ENCODE measurements around the gene SORCS1. TPM values are rescaled to one million over a fixed set of nuclear protein-coding genes. Genes with fewer than 3 reads are reported as not detected.

The SORCS1 gene
- total RNA-seq, 2 experiments from 2014 or later = not detected

DNA sequence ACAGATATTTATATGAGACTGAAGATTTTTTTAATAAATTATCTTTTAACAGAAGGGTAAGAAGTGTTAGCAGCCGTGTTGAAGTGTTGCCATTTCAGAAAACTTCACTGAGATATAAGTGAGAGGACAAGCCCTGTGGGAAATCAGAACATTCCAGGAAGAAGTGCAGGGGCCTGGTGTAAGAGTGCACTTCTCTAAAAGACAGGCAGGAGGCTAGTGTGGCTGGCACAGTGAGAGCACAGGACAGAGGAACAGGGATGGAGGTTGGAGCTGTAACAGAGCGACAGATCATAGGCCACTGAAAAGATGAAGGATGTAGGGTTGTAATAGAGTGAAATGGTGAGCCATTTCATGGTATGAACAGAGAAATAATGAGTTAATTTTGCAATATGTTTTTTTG is 608.9 kb downstream of the SORCS1 start:
- Mint-ChIP-seq H3K4me3 (no peak overlapping the region), H3K27ac (no peak overlapping the region), H3K36me3 (ENCODE audit: low read depth) (no peaks in the 10 kb centered on the region), H3K4me1 (no peaks in the 10 kb centered on the region), H3K27me3 (no peaks in the 10 kb centered on the region), H3K9me3 (peaks cover 2% of the 10 kb centered on the region)
- DNase-seq = no peak
- ChIA-PET POLR2A (no interaction called here), CTCF (no interaction called here)

DNA sequence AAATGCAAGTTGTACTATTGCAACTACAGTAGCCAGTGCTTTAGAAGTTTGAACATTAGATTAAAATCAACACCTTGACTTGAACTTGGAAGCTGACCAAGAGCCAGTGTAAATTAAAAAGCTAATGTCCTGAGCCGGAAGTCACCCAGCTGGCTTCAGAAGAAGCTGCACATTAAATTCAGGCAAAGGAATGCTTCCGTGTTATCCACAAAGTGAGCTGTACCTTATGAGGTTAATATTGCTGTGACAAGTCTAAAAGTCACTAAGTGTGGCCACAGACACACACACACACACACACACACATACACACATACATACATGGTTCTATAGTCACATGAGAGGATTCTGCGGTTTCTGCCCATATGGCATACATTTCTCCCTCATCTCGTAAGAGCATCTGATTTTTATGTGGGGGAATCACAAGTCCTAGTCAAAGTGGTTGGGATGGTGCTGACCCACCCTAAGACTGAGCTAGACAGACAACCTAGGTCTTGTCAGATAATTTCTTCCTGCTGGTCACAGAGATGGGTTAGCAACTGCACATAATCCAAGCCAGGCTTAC is 612.9 kb downstream of the SORCS1 start:
- H3K27ac Mint-ChIP-seq = no peak overlapping the region
- ChIA-PET POLR2A (interaction anchor here (0.5 kb wide), 1 partner anchor 631 kb away, joined by 7 read pairs; no protein-coding TSS in a partner anchor), CTCF (no interaction called here)
- H3K36me3 Mint-ChIP-seq (ENCODE audit: low read depth) = no peaks in the 10 kb centered on the region
- H3K4me3 Mint-ChIP-seq = no peak overlapping the region
- H3K9me3 Mint-ChIP-seq = peaks cover 4% of the 10 kb centered on the region
- no peak for DNase-seq
- H3K27me3 Mint-ChIP-seq = no peaks in the 10 kb centered on the region
- H3K4me1 Mint-ChIP-seq = no peaks in the 10 kb centered on the region

DNA sequence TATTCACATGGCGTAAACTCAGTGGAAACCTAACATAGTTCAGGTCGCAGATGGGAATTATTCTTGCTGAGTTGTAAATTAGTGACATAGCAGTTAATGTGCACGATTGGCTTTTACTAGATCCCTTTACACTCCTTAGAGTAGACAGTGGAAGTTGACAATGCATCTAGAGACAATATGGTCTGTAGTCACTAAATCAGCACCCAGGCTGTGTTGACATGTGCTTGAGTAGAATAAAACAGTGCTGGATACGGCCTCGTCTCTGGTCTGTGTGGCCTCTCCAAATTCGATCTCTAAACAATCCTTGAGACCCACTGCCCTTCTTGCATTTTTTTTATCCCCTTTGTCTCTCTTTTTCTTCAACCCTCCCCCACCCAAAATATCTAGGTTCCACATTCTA is 615.7 kb downstream of the SORCS1 start:
- CTCF ChIA-PET = no interaction called here
- no peaks in the 10 kb centered on the region for H3K36me3 Mint-ChIP-seq (ENCODE audit: low read depth)
- no peaks in the 10 kb centered on the region for H3K27me3 Mint-ChIP-seq
- no peak for DNase-seq
- no peak overlapping the region for H3K4me3 Mint-ChIP-seq
- H3K9me3 Mint-ChIP-seq = peaks cover 4% of the 10 kb centered on the region
- H3K4me1 Mint-ChIP-seq = no peaks in the 10 kb centered on the region
- no peak overlapping the region for H3K27ac Mint-ChIP-seq
- POLR2A ChIA-PET = no interaction called here

DNA sequence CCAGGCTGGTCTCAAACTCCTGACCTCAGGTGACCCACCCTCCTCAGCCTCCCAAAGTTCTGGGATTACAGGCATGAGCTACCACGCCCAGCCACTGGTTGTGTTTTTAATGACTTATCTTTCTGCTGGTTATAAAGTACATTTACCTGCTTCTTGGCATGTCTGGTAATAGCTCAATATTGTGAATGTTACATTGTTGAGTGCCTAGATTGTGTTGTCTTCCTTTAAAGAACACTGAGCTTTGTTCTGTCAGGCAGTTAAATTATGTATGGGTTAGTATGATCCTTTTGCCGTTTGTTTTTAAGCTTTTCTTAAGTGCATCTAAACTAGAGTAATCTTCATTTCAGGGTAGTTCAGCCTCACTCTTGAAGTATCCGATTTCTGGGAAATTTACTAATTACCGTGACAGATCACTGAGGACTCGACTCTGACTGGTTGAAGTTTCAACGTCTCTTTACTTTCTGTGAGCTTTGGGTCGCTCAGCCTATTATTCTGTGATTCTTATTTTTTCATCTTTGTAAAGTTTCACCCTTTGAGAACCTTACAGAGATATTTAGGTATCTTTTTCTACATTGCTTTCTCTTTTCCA is 617.4 kb downstream of the SORCS1 start:
- Mint-ChIP-seq H3K4me3 (no peak overlapping the region), H3K4me1 (no peaks in the 10 kb centered on the region), H3K9me3 (peaks cover 4% of the 10 kb centered on the region), H3K27ac (no peak overlapping the region), H3K27me3 (no peaks in the 10 kb centered on the region), H3K36me3 (ENCODE audit: low read depth) (no peaks in the 10 kb centered on the region)
- DNase-seq = no peak
- ChIA-PET POLR2A (no interaction called here), CTCF (no interaction called here)

DNA sequence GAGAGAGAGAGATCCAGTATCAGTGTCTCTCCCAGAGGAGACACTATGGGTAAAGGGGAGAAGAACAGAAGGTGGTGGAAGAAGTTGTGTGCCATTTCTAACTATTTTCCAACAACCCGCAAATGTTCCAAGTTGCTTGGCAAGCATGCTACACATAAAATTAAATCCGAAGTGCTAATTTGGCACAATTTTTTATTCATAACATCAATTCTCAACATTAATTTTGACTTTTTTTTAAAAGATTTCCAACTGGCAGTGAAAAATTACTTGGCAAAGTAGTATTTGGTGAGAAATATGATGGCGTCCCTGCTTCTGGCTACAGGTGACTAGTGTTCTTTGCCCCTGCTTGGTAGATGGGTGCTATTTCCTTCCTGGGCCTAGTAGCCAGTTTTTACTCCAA is 622.0 kb downstream of the SORCS1 start:
- POLR2A ChIA-PET = no interaction called here
- CTCF ChIA-PET = no interaction called here
- Mint-ChIP-seq H3K36me3 (ENCODE audit: low read depth) (no peaks in the 10 kb centered on the region), H3K27me3 (no peaks in the 10 kb centered on the region), H3K4me1 (no peaks in the 10 kb centered on the region), H3K4me3 (no peak overlapping the region), H3K9me3 (peaks cover 2% of the 10 kb centered on the region), H3K27ac (no peak overlapping the region)
- DNase-seq = no peak

DNA sequence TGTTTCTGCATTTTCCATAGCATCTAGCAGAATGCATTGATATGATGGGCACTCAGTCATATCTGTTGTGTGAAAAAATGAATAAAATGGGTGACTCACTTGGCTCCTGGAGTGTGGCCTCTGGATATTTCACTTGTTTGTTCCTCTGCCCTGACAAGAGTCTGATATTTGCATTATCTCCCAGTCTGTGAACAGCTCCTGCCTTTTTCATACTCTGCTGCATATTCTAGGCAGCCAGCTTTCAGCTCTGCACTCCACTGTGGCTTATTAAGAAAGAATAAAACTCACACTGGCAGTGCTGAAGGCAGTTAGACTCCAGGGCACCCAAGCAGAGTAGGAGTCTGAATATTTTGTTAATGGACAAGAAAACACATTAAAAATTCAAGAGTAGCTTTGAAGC is 623.9 kb downstream of the SORCS1 start:
- DNase-seq = no peak
- ChIA-PET CTCF (no interaction called here), POLR2A (interaction anchor here (0.5 to 0.6 kb wide), 2 partner anchors 10 to 11 kb away, joined by 3 to 5 read pairs; no protein-coding TSS in a partner anchor)
- no peaks in the 10 kb centered on the region for H3K27me3 Mint-ChIP-seq
- no peaks in the 10 kb centered on the region for H3K4me1 Mint-ChIP-seq
- H3K9me3 Mint-ChIP-seq = no peaks in the 10 kb centered on the region
- no peak overlapping the region for H3K27ac Mint-ChIP-seq
- H3K36me3 Mint-ChIP-seq (ENCODE audit: low read depth) = no peaks in the 10 kb centered on the region
- H3K4me3 Mint-ChIP-seq = no peak overlapping the region

DNA sequence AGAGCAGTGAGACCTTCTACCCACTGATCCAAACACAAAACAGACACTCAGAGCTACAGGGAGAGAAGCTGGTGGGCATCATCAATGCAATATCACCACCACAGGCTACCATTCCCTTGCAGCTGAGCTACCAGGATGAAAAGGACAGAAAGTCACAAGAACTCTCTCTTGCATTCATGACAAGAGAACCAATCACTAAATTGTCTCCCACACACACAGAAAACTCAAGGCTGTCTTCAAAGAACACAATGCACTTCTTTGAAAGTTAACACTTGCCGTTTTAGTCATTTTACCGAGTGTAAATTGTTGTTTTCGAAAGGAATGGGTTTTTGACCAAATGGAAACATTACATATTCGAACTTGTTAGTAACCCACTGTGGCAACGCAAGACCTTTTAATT is 626.6 kb downstream of the SORCS1 start:
- Mint-ChIP-seq H3K27me3 (no peaks in the 10 kb centered on the region), H3K4me3 (no peak overlapping the region), H3K9me3 (no peaks in the 10 kb centered on the region), H3K4me1 (no peaks in the 10 kb centered on the region), H3K36me3 (ENCODE audit: low read depth) (no peaks in the 10 kb centered on the region), H3K27ac (no peak overlapping the region)
- ChIA-PET POLR2A (no interaction called here), CTCF (no interaction called here)
- no peak for DNase-seq

DNA sequence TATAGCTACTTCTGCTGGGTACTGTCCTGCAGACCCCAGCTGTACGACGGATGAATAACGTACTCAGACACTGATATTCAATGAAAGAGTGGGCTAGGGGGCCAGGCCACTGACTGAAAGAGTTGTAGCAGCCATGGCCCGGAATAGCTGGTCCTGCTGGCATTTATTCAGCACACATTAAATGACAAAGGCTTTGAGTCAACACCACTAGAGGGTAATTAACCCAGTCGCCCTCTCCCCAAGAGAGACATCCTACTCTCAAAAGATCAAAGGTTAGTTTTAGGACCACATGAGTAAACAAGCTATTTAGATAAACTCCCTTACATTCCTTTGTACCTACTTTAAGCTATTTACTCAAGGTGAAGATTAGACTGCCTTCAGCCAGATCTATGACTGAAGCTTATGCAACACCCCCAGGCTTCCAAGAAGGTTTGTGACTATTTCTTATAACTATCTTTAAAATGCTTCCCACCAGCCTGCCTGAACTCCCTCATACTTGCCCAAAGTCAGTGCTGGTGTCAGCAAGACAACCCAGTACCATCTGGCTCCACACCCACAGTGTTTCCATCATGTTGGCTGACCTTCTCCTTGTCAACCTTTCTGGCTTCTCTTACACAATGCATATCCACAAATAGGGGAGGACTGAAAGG is 629.1 kb downstream of the SORCS1 start:
- Mint-ChIP-seq H3K27ac (no peak overlapping the region), H3K4me3 (no peak overlapping the region), H3K36me3 (ENCODE audit: low read depth) (no peaks in the 10 kb centered on the region), H3K4me1 (no peaks in the 10 kb centered on the region), H3K27me3 (no peaks in the 10 kb centered on the region), H3K9me3 (no peaks in the 10 kb centered on the region)
- POLR2A ChIA-PET = no interaction called here
- CTCF ChIA-PET = no interaction called here
- DNase-seq = no peak

DNA sequence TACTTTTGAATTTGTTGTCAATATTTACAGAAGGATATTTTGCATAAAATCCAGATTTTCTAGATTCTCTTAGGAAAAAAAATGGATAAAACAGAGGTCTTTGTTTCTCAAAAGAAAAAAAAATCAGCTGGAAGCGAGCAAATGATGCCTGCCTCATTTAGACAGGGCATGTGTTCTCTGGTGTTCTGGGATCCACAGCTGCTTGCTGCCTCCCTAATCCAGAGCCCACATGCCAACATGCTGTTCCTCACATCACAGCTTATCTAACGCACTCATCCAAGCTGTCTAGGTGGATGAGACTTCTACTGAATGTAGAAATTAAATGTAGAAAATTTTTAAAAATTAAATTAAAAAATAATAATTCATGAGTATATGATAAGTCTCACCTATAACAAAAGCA is 630.1 kb downstream of the SORCS1 start:
- no peaks in the 10 kb centered on the region for H3K36me3 Mint-ChIP-seq (ENCODE audit: low read depth)

DNA sequence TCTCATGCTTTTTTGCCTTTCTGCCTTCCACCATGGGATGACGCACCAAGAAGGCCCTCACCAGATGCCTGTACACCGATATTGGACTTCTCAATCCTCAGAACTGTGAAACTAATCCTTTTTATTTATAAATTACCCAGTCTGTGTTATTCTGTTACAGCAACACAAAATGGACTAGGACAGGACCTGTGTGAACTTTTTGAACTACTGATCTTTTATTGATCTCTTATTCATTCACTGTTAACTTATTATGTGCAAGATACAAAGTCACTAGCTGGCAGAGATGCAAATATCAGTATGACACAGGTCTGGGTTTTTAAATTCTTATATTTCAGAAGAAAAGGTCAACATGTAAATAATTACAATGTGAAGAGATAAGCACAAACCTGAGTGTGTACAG is 635.8 kb downstream of the SORCS1 start:
- no peak overlapping the region for H3K4me3 Mint-ChIP-seq
- no peak overlapping the region for H3K27ac Mint-ChIP-seq
- ChIA-PET POLR2A (no interaction called here), CTCF (no interaction called here)
- no peaks in the 10 kb centered on the region for H3K27me3 Mint-ChIP-seq
- H3K9me3 Mint-ChIP-seq = no peaks in the 10 kb centered on the region
- H3K4me1 Mint-ChIP-seq = no peaks in the 10 kb centered on the region
- no peak for DNase-seq
- no peaks in the 10 kb centered on the region for H3K36me3 Mint-ChIP-seq (ENCODE audit: low read depth)

More for the DNA sequence above, 630.1 kb downstream of the SORCS1 start:
- DNase-seq = no peak
- no peak overlapping the region for H3K27ac Mint-ChIP-seq
- no peaks in the 10 kb centered on the region for H3K9me3 Mint-ChIP-seq
- H3K4me1 Mint-ChIP-seq = no peaks in the 10 kb centered on the region
- no peak overlapping the region for H3K4me3 Mint-ChIP-seq
- no peaks in the 10 kb centered on the region for H3K27me3 Mint-ChIP-seq
- CTCF ChIA-PET = no interaction called here
- POLR2A ChIA-PET = no interaction called here

DNA sequence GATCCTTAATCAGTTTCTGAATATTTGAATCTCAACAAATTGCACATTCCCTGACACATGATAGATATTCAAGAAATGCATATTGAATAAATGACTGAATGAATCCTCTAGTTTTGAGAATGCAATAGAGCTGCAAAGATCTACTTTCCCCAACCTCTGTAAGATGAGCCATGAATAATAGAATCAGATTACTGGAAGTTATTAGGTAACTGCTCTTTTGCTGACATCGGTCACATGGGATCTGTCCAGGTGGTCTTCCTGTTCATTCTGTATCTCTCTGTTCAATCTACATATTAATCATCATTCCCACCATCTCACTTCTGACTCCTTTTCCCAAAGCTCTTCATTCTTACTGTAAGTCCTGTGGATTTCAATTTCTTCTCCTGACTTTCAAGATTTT is 638.7 kb downstream of the SORCS1 start:
- Mint-ChIP-seq H3K27ac (no peak overlapping the region), H3K36me3 (ENCODE audit: low read depth) (no peaks in the 10 kb centered on the region), H3K9me3 (no peaks in the 10 kb centered on the region), H3K4me1 (no peaks in the 10 kb centered on the region), H3K4me3 (no peak overlapping the region), H3K27me3 (no peaks in the 10 kb centered on the region)
- no peak for DNase-seq
- POLR2A ChIA-PET = no interaction called here
- CTCF ChIA-PET = no interaction called here
